ENCODE measurements around the gene PHC3.

The PHC3 gene

DNA sequence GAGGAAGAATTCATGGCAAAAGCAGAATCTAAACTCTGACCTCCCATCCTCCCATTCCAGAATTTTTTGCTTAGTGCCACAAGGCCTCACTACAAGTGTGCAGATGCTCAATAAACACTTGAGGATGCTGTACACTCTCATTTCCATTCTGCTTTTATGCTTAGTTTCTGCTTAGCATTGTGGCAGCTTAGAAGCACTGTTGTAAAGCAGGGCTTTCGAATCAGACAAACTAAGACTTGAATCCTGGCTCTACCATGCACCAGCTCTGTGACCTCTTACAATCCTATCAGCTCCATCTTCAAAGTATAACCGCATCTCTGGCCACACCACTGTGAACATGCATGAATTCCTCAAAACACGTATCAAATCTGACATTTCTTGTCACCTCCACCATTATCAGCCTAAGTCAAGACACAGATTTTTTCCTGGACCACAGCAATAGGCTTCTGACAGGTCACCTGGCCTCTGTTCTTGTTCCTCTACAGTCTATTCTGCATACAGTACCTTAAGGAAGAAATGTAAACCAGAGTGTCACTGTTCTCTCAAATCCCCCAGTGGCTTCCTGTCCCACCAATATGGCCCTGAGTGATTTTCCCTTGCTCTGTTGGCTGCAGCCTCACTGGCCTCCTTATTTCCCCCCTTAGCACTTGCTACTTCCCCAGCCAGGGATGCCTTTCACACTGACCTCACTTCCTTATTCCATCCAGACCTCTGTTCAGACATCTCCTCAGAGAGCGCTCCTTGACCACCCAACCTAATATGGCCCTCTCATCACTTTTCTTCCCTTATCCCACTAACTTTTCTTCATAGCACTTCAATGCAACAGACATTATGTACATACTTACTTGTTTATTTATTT is 8.1 kb upstream of the PHC3 start:
- no peak for DNase-seq

DNA sequence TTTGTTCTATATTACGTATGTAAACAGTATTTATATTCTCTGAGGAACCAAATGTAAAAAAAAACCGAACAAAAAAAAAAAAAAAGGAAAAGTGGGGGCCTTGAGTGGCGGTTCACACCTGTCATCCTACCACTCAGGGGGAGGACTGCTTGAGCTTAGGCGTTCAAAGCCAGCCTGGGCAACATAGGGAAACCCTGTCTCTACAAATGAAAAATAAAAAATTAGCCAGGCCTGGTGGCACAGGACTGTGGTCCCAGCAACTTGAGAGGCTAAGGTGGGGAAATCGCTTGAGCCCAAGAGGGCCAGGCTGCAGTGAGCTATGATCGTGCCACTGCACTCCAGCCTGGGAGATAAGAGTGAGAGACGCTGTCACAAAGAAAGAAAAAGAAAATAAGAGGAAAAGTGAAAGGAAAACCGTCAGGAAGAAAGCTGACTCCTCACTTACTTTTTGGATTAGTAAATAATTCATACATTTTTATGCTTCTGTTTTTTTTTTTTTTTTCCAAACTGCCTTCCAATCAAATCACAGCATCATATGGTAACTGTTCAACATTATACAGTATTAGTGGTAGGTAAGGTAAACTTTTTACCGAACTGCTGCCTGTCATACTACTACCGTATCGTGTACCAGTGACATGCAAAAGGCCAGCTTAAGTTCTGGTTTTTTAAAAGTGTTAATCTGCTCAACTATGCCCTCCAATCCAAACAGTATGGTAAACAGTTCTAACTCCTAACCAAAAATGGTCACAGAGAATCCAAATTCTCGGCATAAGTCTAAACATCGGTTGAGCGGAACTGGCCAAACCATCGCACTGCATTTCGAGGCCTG is 1.2 kb downstream of the PHC3 start:
- no peak for DNase-seq

- no peak for DNase-seq
Observed at GRCh38 chr3:170179432-170179831, 2.1 kb downstream of the PHC3 start.

DNA sequence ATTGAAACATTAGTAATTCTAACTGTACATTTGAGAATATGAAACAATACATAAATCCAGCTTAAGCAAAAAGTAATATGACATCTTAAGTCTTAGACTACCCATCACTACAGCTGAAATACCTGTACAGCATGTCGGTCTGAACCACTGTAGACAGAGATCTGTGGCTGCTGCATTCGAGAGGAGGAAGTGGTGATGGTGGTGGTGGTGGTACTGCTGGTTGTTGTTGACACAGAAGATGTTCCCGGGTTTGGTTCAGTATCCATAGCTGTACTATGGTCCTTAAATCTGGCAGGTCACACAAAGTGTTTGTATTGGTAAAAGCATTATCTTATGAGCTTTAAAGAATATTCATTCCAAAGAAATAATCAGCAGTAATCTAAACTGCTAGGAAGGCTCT is 2.9 kb downstream of the PHC3 start:
- no peak for DNase-seq

DNA sequence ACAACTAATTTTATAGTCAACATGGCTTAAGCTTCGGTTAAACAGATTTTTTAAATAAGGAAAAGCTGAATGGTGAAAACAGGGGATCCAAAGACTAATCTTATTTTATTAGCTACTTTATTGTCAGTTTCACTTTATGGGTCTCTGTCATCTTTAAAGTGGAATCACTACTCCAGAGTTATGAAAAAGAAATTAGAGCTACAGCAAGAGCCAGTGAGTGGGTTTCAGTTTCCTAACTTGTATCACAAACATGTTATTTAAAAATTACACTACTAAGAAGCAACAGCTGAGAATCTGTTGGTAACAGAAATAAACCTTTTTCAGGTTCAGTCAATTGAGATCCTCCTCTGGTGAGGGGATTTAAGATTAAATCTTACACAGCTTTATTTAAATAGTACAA is 10.0 kb downstream of the PHC3 start:
- no peak for DNase-seq

DNA sequence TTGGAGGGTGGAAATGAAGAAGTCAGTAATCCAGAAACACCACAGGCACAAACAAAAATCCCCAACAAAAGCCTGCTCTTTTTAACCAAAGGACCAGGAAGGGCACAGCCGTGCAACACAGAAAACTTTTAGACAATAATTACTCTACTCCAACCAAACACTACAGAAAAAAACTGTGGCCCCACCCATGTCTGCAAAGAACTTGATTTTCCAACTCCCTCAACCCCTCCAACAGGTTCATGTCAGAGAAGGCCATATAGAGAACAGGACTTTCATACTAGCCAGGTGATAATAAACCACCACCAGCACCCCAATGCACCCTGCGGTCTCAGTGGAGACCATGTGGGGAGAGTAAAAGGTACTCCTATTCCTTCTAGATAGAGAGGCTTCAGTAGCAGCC is 16.8 kb downstream of the PHC3 start:
- DNase-seq: no peak

DNA sequence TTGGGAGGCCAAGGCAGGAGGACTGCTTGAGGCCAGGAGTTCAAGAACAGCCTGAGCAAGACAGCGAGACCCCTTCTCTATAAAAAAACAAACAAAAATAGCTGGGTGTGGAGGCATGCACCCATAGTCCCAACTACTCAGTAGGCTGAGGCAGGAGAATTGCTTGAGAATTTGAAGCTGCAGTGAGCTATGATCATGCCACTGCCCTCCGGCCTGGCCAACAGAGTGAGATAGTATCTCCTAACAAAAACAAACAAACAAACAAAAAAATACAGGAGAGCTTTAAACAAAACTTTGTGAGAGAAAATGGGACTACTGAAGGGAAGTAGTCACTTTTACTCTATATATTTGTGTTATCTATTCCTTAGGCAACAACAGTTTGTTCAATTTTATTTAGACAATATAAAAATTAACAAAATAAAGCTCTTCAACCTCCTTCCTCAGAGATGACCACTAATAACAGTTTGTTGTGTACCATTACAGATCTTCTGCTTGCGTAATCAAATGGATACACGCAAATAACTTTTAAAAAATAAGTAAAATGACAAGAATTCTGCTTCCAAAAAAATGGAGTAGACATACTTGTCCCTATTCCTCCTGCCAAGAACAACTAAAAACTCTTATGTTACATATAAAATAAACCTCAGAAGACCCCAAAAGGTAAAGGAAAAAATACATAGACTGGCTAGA is 17.4 kb downstream of the PHC3 start:
- no peak for DNase-seq

- DNase-seq: no peak
Observed at GRCh38 chr3:170162630-170163029, 18.9 kb downstream of the PHC3 start.

GRCh38 chr3:170162052-170162451 is 19.5 kb downstream of the PHC3 start:
- no peak for DNase-seq

DNA sequence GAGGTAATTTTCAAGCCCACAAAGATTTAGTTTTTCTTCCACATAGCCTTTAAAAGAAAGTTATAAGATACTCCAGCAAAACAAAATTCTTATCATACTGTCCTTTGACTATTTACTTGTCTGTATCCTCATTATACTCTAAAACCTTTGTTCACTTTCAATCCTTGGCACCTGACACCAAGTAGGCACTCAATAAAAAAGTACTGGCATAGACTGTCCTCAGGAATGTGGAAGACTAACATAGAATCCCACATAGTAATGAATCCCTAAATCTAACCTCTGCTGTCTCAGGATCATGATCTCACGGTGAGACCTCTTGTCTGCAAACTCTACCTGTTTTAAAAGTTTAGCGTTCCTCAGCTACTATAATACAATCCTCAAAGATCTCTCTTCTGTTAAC is 21.6 kb downstream of the PHC3 start:
- no peak for DNase-seq

GRCh38 chr3:170159459-170159858 is 22.1 kb downstream of the PHC3 start:
- no peak for DNase-seq

GRCh38 chr3:170155604-170156003 is 25.9 kb downstream of the PHC3 start:
- no peak for DNase-seq

GRCh38 chr3:170154569-170155143 is 26.9 kb downstream of the PHC3 start:
- DNase-seq: peak; percentile 46

DNA sequence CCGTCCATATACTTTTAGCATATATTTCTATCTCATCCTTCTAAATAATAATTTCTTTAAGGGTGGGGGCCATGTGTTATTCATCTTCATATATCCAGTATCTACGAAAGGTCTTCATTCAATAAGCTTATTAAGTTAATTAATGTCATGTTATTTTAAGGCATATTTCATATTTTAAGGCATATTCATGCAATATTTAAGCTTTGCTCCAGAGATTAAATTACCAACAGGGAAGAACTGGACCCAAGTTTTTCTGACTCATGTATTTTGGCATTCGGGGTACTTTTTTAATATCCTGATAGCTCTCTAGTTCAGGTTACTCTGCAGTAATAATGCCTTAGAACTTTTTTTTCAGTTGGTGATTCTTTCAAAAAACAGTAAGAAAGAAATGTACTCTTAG is 27.4 kb downstream of the PHC3 start:
- no peak for DNase-seq

DNA sequence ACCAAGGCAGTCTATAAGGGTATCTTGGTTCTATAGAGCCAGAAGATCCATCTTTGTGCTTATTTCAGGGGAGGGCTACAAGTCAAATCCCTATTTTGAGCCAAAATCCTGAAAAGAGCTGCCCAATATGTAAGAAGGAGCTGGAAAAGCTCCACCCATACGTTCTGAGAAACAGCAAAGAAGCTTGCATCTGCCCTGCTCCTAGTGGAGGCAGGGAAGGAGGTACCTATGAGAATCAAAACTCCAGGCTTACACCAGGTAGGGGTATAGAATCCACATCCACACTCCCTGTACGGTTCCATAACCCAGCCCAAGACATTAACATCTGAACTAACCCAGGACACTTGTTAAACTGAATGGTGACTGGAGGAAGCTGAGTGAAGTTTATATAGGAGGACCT is 30.0 kb downstream of the PHC3 start:
- no peak for DNase-seq

- DNase-seq: no peak
Observed at GRCh38 chr3:170149016-170149415, 32.5 kb downstream of the PHC3 start.

GRCh38 chr3:170145278-170145677 is 36.3 kb downstream of the PHC3 start:
- no peak for DNase-seq

DNA sequence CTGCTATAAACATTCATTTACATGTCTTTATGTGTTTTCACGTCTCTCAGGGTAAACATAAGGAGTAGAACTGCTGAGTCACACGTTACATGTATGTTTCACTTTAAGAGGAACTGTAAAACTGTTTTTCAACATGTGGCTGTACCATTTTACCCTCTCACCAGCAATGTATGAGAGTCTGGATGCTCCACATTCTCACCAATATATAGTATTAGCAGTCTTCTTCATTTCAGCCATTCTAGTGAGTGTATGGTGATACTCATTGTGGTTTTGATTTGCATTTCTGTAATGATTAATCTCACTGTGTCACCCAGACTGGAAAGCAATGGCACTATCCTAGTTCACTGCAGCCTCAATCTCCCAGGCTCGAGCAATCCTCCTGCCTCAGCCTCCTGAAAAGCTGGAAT is 37.1 kb downstream of the PHC3 start:
- no peak for DNase-seq

GRCh38 chr3:170142373-170142772 is 39.2 kb downstream of the PHC3 start:
- DNase-seq: no peak

DNA sequence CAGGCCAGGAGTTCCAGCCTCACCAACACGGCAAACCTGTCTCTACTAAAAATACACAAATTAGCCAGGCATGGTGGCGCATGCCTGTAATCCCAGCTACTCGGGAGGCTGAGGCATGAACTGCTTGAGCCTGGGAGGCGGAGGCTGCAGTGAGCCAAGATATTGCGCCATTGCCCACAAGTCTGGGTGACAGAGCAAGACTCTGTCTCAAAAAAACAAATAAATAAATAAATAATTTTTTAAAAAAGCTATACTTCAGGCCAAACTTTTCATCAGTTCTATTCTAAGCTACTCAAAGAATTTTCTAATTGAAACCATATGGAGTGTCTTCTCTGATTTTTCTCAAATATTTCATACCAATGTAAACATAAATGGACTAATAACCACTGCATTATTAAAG is 43.5 kb downstream of the PHC3 start:
- no peak for DNase-seq

- DNase-seq: no peak
Observed at GRCh38 chr3:170132335-170132734, 49.2 kb downstream of the PHC3 start.

- peak; percentile 28 for DNase-seq
Observed at GRCh38 chr3:170130532-170130931, 51.0 kb downstream of the PHC3 start.

DNA sequence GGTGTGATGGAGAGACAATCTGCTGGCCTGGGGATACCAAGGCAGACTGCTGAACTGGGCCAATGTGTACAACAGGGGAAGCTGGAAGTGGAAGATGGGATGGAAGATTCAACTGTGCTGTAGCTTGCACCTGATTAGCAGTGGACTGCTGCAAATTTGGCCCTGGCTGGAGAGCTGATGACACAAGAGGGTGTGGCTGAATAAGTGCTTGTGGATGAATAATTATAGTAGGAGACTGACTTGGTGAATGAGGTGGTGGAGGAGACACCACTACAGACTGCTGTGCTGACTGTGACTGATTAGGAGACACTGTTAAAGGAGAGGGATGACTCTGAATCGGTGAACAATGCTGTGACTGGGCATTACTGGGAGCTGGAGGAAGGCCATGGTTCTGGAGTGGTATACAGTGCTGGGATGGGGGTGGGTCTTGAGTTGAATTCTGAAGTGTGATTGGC is 52.5 kb downstream of the PHC3 start:
- no peak for DNase-seq

All from eye (tissue), 1 donor.